Lower leg skin (tissue), 3 donors: Measurements from ENCODE around the gene SRP9.

ENCODE experiments used
- CTCF ChIP-seq, 3 donors: fragments of 450-650 bp; IDR thresholded peaks; one replicate each; pipeline ENCODE4 v1.5.1; 2016; ENCODE audit warnings: antibody characterized with exemption in 3 of 3, mild to moderate bottlenecking in 3 of 3, moderate library complexity in 2 of 3
- POLR2A ChIP-seq, 2 donors: fragments of 450-650 bp; IDR thresholded peaks; one replicate each; pipeline ENCODE4 v1.6.1; 2016 to 2017; ENCODE audit warnings: antibody characterized with exemption in 2 of 2, mild to moderate bottlenecking in 1 of 2, moderate library complexity in 1 of 2

DNA sequence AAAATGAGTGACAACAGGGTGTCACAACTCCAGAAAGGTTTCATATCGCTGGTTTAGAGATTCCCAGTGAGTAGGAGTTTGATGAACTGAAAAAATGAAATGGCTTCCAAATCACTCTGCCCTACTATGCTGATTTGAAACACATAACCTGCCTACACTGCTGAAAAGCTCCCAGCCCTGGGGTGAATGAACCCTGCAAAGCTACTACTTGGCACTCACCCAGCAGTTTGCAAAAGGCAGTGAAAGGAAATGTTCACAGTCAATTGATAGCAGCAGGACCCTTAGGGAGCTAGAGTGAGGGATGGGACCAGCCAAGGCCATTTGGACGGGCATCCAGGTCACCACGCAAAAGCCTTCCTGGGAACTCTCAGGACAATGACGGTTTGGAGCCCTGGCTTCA, 44.4 kb upstream of the SRP9 start:
- TF ChIP-seq CTCF (IDR thresholded peaks at IDR 0.05) (no peak), POLR2A (IDR thresholded peaks at IDR 0.05) (no peak)
